Loucy (cell line): ENCODE results near the gene GCGR.

Experiments
- CTCF ChIP-seq: fragments of 200-600 bp; sonication (generic); conservative IDR thresholded peaks from 2 replicates; pipeline ENCODE4 v1.5.1; 2014; ENCODE audit warnings: mild to moderate bottlenecking, antibody characterized with exemption, low read length
- EZH2phosphoT487 ChIP-seq: fragments of 200-600 bp; IDR thresholded peaks from 2 replicates; pipeline ENCODE4 v1.6.1; 2018; ENCODE audit warnings: antibody characterized with exemption, mild to moderate bottlenecking, moderate library complexity, borderline replicate concordance

DNA sequence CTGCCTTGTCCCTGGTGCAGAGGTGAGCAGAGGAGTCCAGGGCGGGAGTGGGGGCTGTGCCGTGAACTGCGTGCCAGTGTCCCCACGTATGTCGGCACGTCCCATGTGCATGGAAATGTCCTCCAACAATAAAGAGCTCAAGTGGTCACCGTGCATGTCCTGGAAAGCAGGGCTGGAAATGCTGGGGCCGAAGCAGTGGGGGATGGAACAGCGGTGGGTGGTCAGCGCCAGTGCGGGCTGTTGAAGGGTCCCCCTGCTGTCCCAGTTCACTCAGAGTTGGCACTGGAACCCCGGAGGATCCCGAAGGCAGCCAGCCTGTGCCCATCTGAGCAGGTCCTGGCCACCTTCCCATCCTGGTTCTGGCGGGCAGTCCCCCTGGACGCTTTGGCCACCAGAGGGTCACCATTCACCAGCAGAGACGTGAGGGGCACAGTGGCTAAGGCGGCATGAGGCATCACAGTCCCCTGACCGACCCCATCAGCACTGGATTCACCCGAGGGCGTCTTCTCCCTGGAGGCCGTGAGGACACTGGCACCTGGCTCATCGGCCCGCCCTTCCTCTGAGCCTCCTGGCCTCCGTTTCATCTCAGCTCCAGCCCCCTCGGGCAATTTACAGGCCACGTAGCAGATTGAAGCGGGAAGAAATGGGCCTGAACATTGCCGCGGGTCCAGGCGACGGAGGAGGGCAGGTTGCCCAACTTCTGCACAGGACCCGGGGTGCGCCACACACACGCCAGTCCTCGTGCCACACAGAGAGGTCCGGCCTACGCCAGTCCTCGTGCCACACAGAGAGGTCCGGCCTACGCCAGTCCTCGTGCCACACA, 10.1 kb downstream of the GCGR start:
- TF ChIP-seq CTCF (no peak), EZH2phosphoT487 (no peak)
